Activated CD4-positive, alpha-beta T cell treated with anti-CD3 and anti-CD28 coated beads for 36 hours (primary cell): Measurements from ENCODE around the gene PWP1. TPM values are rescaled to one million over a fixed set of nuclear protein-coding genes. Genes with fewer than 3 reads are reported as not detected.

Experiments used
- ATAC-seq: fragments of 200-7000 bp; cut with Tn5 transposase; one replicate; pipeline ENCODE4 v1.10.0; 2021; ENCODE audit warnings: mild to moderate bottlenecking, moderate library complexity
- CTCF ChIA-PET: fragments of 350-600 bp; sonication (Branson Sonifier 250); formaldehyde crosslinking; loops from one replicate; lab custom pipeline; 2021; ENCODE audit warnings: antibody characterized with exemption; lab: Charles Lee
- POLR2A ChIA-PET: fragments of 350-600 bp; sonication (Branson Sonifier 250); formaldehyde crosslinking; loops from one replicate; lab custom pipeline; 2021; ENCODE audit warnings: antibody characterized with exemption, inconsistent platforms; lab: Charles Lee
- DNase-seq: peaks from one replicate; pipeline ENCODE4 v3.0.0-alpha.2; 2020
- H3K27ac Mint-ChIP-seq: one replicate; pipeline ENCODE4 v1.8.0; 2021; ENCODE audit warnings: mixed read lengths
- H3K27me3 Mint-ChIP-seq: one replicate; pipeline ENCODE4 v1.8.0; 2021; ENCODE audit warnings: mixed read lengths
- H3K36me3 Mint-ChIP-seq: one replicate; pipeline ENCODE4 v1.8.0; 2021; ENCODE audit warnings: low read depth, mixed read lengths
- H3K4me1 Mint-ChIP-seq: one replicate; pipeline ENCODE4 v1.8.0; 2021; ENCODE audit warnings: mixed read lengths
- H3K4me3 Mint-ChIP-seq: one replicate; pipeline ENCODE4 v1.8.0; 2021; ENCODE audit warnings: mild to moderate bottlenecking, moderate library complexity, mixed read lengths
- H3K9me3 Mint-ChIP-seq: one replicate; pipeline ENCODE4 v1.8.0; 2021; ENCODE audit warnings: low read depth, mixed read lengths
- intact Hi-C, 2 experiments: fragments of 100-400 bp; cut with DNase I in 1 of 2; cut with micrococcal nuclease in 1 of 2; formaldehyde crosslinking; loops; one replicate each; pipeline versions ENCODE4 v1.14.2 to v1.15.1; 2022 to 2024; cut with DNase I, micrococcal nuclease
- total RNA-seq, 2 experiments: library from RNA; stranded (reverse); gene quantifications; one replicate each; pipeline ENCODE4 v1.2.3, GENCODE V29; 2021

PWP1 gene
- total RNA-seq, 2 experiments from 2014 or later = 59.5 to 60.0 TPM

- Mint-ChIP-seq H3K4me3 (no peak overlapping the region), H3K27ac (no peak overlapping the region), H3K9me3 (no peaks in the 10 kb centered on the region), H3K27me3 (peaks cover 7% of the 10 kb centered on the region), H3K4me1 (peaks cover 5% of the 10 kb centered on the region), H3K36me3 (no peaks in the 10 kb centered on the region)
- ChIA-PET POLR2A (no interaction called here), CTCF (interaction anchor here (0.6 kb wide), 1 partner anchor 110 kb away, joined by 3 read pairs; no protein-coding TSS in a partner anchor)
- ATAC-seq (no peak), DNase-seq (no peak)
- intact Hi-C loops = no loop called here
Observed at GRCh38 chr12:107668320-107669098, 17.1 kb upstream of the PWP1 start.

GRCh38 chr12:107669946-107670345 is 15.7 kb upstream of the PWP1 start:
- Mint-ChIP-seq H3K36me3 (no peaks in the 10 kb centered on the region), H3K4me3 (no peak overlapping the region), H3K27ac (no peak overlapping the region), H3K4me1 (peaks cover 4% of the 10 kb centered on the region), H3K9me3 (no peaks in the 10 kb centered on the region), H3K27me3 (peaks cover 7% of the 10 kb centered on the region)
- DNase-seq = no peak
- intact Hi-C loops = loop anchor here in 1 of 2 experiments (5.0 to 10.0 kb wide), 2 partner anchors 525 to 538 kb away; no protein-coding TSS in a partner anchor
- POLR2A ChIA-PET = no interaction called here
- CTCF ChIA-PET = interaction anchor here (1.1 to 2.7 kb wide), 2 partner anchors 10 kb away, joined by 5 to 9 read pairs; no protein-coding TSS in a partner anchor
- ATAC-seq = no peak

GRCh38 chr12:107670999-107671643 is 14.5 kb upstream of the PWP1 start:
- Mint-ChIP-seq H3K9me3 (no peaks in the 10 kb centered on the region), H3K27me3 (peaks cover 7% of the 10 kb centered on the region), H3K36me3 (no peaks in the 10 kb centered on the region), H3K27ac (no peak overlapping the region), H3K4me3 (peak overlapping the region; percentile 37), H3K4me1 (peaks cover 4% of the 10 kb centered on the region)
- intact Hi-C loops = loop anchor here in 1 of 2 experiments (1.0 to 10.0 kb wide), 3 partner anchors 214 to 539 kb away; no protein-coding TSS in a partner anchor
- CTCF ChIA-PET = interaction anchor here (0.5 to 2.7 kb wide), 16 partner anchors 9 to 1643 kb away, joined by 3 to 9 read pairs (median 4); no protein-coding TSS in a partner anchor
- POLR2A ChIA-PET = interaction anchor here (0.5 to 0.6 kb wide), 2 partner anchors 13 to 490 kb away, joined by 3 to 5 read pairs; no protein-coding TSS in a partner anchor
- ATAC-seq = peak; percentile 79
- peak; percentile 73 for DNase-seq

GRCh38 chr12:107677671-107678070 is 7.9 kb upstream of the PWP1 start:
- Mint-ChIP-seq H3K4me3 (no peak overlapping the region), H3K27me3 (peaks cover 10% of the 10 kb centered on the region), H3K36me3 (no peaks in the 10 kb centered on the region), H3K9me3 (no peaks in the 10 kb centered on the region), H3K27ac (no peak overlapping the region), H3K4me1 (no peaks in the 10 kb centered on the region)
- POLR2A ChIA-PET = interaction anchor here (0.6 kb wide), 1 partner anchor 63 kb away, joined by 5 read pairs; no protein-coding TSS in a partner anchor
- no peak for ATAC-seq
- CTCF ChIA-PET = interaction anchor here (1.0 kb wide), 1 partner anchor 232 kb away, joined by 3 read pairs; no protein-coding TSS in a partner anchor
- intact Hi-C loops = loop anchor here in 1 of 2 experiments (10.0 kb wide), 1 partner anchor 517 kb away; no protein-coding TSS in a partner anchor
- DNase-seq = no peak

GRCh38 chr12:107679336-107679735 is 6.3 kb upstream of the PWP1 start:
- intact Hi-C loops = loop anchor here in 1 of 2 experiments (10.0 kb wide), 1 partner anchor 515 kb away; no protein-coding TSS in a partner anchor
- CTCF ChIA-PET = interaction anchor here (0.5 to 1.7 kb wide), 6 partner anchors 9 to 206 kb away, joined by 3 to 6 read pairs (median 4); no protein-coding TSS in a partner anchor
- ATAC-seq (no peak), DNase-seq (no peak)
- H3K4me3 Mint-ChIP-seq = no peak overlapping the region
- POLR2A ChIA-PET = no interaction called here
- H3K36me3 Mint-ChIP-seq = no peaks in the 10 kb centered on the region
- H3K9me3 Mint-ChIP-seq = no peaks in the 10 kb centered on the region
- peaks cover 10% of the 10 kb centered on the region for H3K27me3 Mint-ChIP-seq
- H3K27ac Mint-ChIP-seq = no peak overlapping the region
- peaks cover 1% of the 10 kb centered on the region for H3K4me1 Mint-ChIP-seq

DNA sequence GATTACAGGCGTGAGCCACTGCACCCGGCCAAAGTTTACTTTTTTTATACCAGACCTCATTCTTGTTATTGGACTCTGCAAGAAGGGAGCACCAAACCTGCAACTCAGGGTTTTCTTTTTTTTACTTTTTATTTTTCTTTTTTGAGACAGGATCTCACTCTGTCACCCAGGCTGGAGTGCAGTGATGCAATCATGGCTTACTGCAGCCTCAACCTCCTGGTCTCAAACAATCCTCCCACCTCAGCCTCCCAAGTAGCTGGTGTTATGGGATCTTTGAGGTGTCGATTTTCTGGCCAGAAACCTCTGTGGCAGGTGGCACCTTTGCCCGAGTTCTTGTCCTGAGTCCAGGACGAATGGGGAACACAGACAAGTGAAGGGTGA is 4.2 kb upstream of the PWP1 start:
- CTCF ChIA-PET = interaction anchor here (0.6 kb wide), 1 partner anchor 10 kb away, joined by 4 read pairs; no protein-coding TSS in a partner anchor
- peaks cover 7% of the 10 kb centered on the region for H3K36me3 Mint-ChIP-seq
- intact Hi-C loops = loop anchor here in 1 of 2 experiments (10.0 kb wide), 3 partner anchors 727 to 1413 kb away; partner anchors contain the start of genes ALKBH2, SELPLG, TMEM263 and UNG
- DNase-seq = no peak
- H3K27me3 Mint-ChIP-seq = peaks cover 10% of the 10 kb centered on the region
- H3K27ac Mint-ChIP-seq = no peak overlapping the region
- no peak overlapping the region for H3K4me3 Mint-ChIP-seq
- no peak for ATAC-seq
- peaks cover 17% of the 10 kb centered on the region for H3K4me1 Mint-ChIP-seq
- H3K9me3 Mint-ChIP-seq = no peaks in the 10 kb centered on the region
- POLR2A ChIA-PET = no interaction called here

GRCh38 chr12:107681836-107682820 is 3.5 kb upstream of the PWP1 start:
- no peak for DNase-seq
- CTCF ChIA-PET = interaction anchor here (0.6 kb wide), 1 partner anchor 11 kb away, joined by 4 read pairs; no protein-coding TSS in a partner anchor
- Mint-ChIP-seq H3K4me3 (no peak overlapping the region), H3K4me1 (peaks cover 21% of the 10 kb centered on the region), H3K27me3 (peaks cover 5% of the 10 kb centered on the region), H3K9me3 (no peaks in the 10 kb centered on the region), H3K27ac (no peak overlapping the region), H3K36me3 (peaks cover 10% of the 10 kb centered on the region)
- POLR2A ChIA-PET = no interaction called here
- no peak for ATAC-seq
- intact Hi-C loops = loop anchor here in 1 of 2 experiments (10.0 kb wide), 3 partner anchors 727 to 1413 kb away; partner anchors contain the start of genes ALKBH2, SELPLG, TMEM263 and UNG

GRCh38 chr12:107684029-107684795 is 1.4 kb upstream of the PWP1 start:
- ATAC-seq (no peak), DNase-seq (no peak)
- H3K4me3 Mint-ChIP-seq = peak overlapping the region; percentile 94
- intact Hi-C loops = loop anchor here (2.0 to 10.0 kb wide), 5 partner anchors 729 to 1411 kb away; partner anchors contain the start of genes ALKBH2 (in 1 of the 2), FICD (in 1 of the 2), SELPLG (in 1 of the 2) and TMEM263 (in 1 of the 2)
- no peaks in the 10 kb centered on the region for H3K27me3 Mint-ChIP-seq
- H3K27ac Mint-ChIP-seq = peak overlapping the region; percentile 94
- H3K4me1 Mint-ChIP-seq = peaks cover 27% of the 10 kb centered on the region
- POLR2A ChIA-PET = interaction anchor here (0.6 to 0.7 kb wide), 3 partner anchors 13 to 591 kb away, joined by 3 read pairs; no protein-coding TSS in a partner anchor
- no peaks in the 10 kb centered on the region for H3K9me3 Mint-ChIP-seq
- CTCF ChIA-PET = interaction anchor here (0.6 to 1.4 kb wide), 3 partner anchors 9 to 13 kb away, joined by 3 to 4 read pairs (median 4); no protein-coding TSS in a partner anchor
- peaks cover 20% of the 10 kb centered on the region for H3K36me3 Mint-ChIP-seq

DNA sequence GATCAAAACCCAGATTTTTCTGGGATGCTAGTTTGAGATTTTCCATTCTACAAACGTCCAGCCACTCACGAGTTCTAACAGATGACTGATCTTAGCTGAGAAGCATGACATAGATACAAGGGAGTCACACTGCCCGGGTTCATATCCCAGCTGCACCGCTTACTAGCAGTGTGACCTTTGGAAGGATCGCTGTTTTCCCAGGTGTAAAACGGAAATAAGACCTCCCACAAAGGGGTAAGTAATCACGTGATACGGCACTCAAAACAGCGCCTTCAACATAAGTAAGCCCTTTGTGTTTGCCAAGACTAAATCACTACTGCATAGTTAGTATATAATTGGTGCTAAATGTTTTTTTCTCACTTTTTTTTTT is 624 bp upstream of the PWP1 start:
- ATAC-seq (peak; percentile 36), DNase-seq (peak; percentile 48)
- Mint-ChIP-seq H3K27me3 (no peaks in the 10 kb centered on the region), H3K4me3 (peak overlapping the region; percentile 94), H3K27ac (peak overlapping the region; percentile 94), H3K4me1 (peaks cover 27% of the 10 kb centered on the region), H3K9me3 (no peaks in the 10 kb centered on the region), H3K36me3 (peaks cover 27% of the 10 kb centered on the region)
- intact Hi-C loops = loop anchor here (1.0 to 10.0 kb wide), 14 partner anchors 74 to 1438 kb away; partner anchors contain the start of genes FICD (in 2 of the 2), ALKBH2 (in 1 of the 2), CKAP4 (in 1 of the 2) and CORO1C (in 1 of the 2)
- ChIA-PET CTCF (interaction anchor here (1.0 to 1.4 kb wide), 2 partner anchors 9 to 13 kb away, joined by 3 to 4 read pairs; no protein-coding TSS in a partner anchor), POLR2A (interaction anchor here (0.6 to 0.7 kb wide), 2 partner anchors 13 to 592 kb away, joined by 3 read pairs; no protein-coding TSS in a partner anchor)
